Nephron progenitor cell (in vitro differentiated cells): Measurements from ENCODE around the gene ASTN2.

Experiments
- DNase-seq: peaks from one replicate; pipeline ENCODE4 v3.0.0; 2021
- H3K27ac Mint-ChIP-seq: 2 replicates; pipeline ENCODE4 v1.8.0; 2021; ENCODE audit warnings: mild to moderate bottlenecking, moderate library complexity, mixed read lengths
- H3K27me3 Mint-ChIP-seq: 2 replicates; pipeline ENCODE4 v1.8.0; 2021; ENCODE audit warnings: mild to moderate bottlenecking, low read depth, mixed read lengths; ENCODE audit not compliant: poor library complexity
- H3K36me3 Mint-ChIP-seq: 2 replicates; pipeline ENCODE4 v1.8.0; 2021; ENCODE audit warnings: low read depth, mixed read lengths
- H3K4me1 Mint-ChIP-seq: 2 replicates; pipeline ENCODE4 v1.8.0; 2021; ENCODE audit warnings: mixed read lengths
- H3K4me3 Mint-ChIP-seq: 2 replicates; pipeline ENCODE4 v1.8.0; 2021; ENCODE audit warnings: mild to moderate bottlenecking, moderate library complexity, mixed read lengths
- H3K9me3 Mint-ChIP-seq: 2 replicates; pipeline ENCODE4 v1.8.0; 2021; ENCODE audit warnings: mild to moderate bottlenecking, moderate library complexity, mixed read lengths
- TF ChIP-seq, protein P1 (sequence below): fragments of 200-600 bp; sonication (generic); IDR thresholded peaks from 2 replicates; pipeline ENCODE4 v1.5.0; 2021; ENCODE audit warnings: antibody characterized with exemption

The ASTN2 gene

DNA sequence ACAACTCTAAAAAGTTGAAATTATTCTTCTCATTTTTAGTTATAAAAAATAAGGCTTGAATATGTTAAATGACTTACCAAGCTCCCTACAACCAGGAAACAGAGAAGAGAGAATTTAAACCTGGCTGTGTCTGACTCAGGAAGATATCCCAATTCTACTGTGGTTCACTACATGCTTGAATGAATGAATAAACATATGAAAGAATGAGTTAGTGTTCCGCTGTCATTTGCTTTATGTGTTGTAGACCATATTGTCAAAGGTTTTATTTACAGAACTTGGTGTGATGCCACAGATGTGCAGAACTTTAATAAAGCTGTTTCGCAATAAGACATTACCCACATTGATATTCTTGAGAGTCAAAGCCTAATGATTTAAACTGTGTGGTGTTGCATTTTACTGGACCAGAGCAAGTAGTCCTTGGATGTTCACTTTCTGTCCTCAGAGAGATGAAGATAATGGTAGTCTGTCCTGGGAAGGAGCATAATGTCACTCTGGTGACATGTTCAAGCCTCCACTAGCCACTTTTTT, 414.6 kb downstream of the ASTN2 start:
- TF ChIP-seq, protein P1, sequence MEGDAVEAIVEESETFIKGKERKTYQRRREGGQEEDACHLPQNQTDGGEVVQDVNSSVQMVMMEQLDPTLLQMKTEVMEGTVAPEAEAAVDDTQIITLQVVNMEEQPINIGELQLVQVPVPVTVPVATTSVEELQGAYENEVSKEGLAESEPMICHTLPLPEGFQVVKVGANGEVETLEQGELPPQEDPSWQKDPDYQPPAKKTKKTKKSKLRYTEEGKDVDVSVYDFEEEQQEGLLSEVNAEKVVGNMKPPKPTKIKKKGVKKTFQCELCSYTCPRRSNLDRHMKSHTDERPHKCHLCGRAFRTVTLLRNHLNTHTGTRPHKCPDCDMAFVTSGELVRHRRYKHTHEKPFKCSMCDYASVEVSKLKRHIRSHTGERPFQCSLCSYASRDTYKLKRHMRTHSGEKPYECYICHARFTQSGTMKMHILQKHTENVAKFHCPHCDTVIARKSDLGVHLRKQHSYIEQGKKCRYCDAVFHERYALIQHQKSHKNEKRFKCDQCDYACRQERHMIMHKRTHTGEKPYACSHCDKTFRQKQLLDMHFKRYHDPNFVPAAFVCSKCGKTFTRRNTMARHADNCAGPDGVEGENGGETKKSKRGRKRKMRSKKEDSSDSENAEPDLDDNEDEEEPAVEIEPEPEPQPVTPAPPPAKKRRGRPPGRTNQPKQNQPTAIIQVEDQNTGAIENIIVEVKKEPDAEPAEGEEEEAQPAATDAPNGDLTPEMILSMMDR, result no peak
- Mint-ChIP-seq H3K27ac (no peak overlapping the region), H3K27me3 (peaks cover 9% of the 10 kb centered on the region), H3K9me3 (no peaks in the 10 kb centered on the region), H3K36me3 (no peaks in the 10 kb centered on the region), H3K4me3 (no peak overlapping the region), H3K4me1 (no peaks in the 10 kb centered on the region)
- no peak for DNase-seq

DNA sequence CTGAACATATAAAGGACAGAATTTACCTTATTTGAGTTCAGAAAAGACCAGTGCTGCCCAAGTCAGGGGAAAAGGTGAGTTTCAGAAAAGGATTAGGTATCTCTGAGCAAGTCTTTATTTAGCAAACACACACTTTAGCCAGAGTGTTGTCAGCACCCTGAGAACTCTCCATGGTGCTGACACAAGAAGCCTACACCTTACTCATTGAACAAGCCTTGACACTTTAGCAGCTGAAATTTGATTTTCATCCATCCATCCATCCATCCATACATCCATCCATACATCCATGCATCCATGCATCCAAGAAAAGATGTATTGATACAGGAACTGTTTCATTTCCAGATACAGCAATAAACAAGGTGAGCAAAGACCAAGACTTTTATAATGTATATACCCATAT, 416.6 kb downstream of the ASTN2 start:
- Mint-ChIP-seq H3K27me3 (peaks cover 9% of the 10 kb centered on the region), H3K4me1 (no peaks in the 10 kb centered on the region), H3K9me3 (no peaks in the 10 kb centered on the region), H3K4me3 (no peak overlapping the region), H3K27ac (no peak overlapping the region), H3K36me3 (no peaks in the 10 kb centered on the region)
- TF ChIP-seq, protein P1, result no peak
- DNase-seq, result peak; percentile 56

DNA sequence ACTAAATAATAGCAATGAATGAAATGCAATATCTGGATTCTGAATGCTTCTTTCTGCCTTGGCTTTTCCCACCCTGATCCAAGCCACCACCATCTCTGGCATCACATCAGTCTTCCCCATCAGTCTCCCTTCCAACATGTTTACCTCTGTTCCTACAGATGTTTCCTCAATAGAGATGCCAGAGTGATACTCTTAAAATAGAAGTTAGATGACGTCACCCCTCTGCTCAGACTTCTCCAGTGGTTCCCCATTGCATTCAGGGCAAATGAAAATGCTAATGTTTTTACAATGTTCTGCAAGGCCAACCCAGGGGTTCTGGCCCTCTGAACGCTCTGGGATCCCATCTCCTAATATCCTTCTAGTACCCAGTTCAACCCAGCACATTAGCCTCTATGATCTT, 422.0 kb downstream of the ASTN2 start:
- Mint-ChIP-seq H3K4me1 (no peaks in the 10 kb centered on the region), H3K36me3 (no peaks in the 10 kb centered on the region), H3K27ac (no peak overlapping the region), H3K27me3 (peaks cover 6% of the 10 kb centered on the region), H3K9me3 (no peaks in the 10 kb centered on the region), H3K4me3 (no peak overlapping the region)
- TF ChIP-seq, protein P1, result no peak
- no peak for DNase-seq

DNA sequence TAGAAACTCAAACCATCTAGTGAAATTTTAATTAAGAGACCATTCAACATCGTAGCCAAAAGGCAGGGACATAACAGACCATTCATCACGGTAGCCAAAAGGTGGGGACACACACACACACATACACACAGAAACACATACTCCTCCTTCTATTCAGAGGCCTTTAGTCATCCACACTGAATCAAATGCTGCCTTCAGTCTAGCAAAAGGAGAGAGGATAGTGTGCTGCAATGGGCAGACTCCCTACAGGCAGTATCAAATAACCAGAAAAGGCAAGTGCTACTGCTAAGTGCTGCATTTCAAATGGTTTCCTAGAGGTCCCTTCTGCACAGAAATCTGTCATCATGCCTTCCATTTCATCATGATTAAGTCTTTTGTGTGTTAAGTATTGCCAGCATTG, 423.8 kb downstream of the ASTN2 start:
- H3K27ac Mint-ChIP-seq, result no peak overlapping the region
- H3K4me1 Mint-ChIP-seq, result no peaks in the 10 kb centered on the region
- H3K4me3 Mint-ChIP-seq, result no peak overlapping the region
- peaks cover 12% of the 10 kb centered on the region for H3K27me3 Mint-ChIP-seq
- no peak for DNase-seq
- TF ChIP-seq, protein P1, result no peak
- no peaks in the 10 kb centered on the region for H3K9me3 Mint-ChIP-seq
- H3K36me3 Mint-ChIP-seq, result no peaks in the 10 kb centered on the region

DNA sequence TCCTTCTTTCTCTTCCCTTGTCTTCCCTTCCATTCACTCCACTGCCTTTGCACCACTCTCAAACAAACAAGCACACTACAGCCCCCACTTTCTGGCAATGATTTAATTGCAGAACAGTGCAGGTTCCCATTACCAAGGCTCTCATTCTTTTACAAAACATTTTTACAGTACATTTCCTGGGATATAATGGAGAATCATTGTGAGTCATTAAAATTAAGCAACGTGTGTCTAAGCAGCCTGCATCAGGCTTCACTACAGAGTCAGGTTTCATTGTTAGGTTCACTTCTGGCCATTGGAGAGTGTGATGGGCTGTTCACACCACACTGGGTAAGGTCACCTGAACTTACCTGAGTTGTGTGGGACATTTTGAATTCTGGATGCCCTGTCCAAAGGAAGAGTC, 424.3 kb downstream of the ASTN2 start:
- no peak overlapping the region for H3K27ac Mint-ChIP-seq

More for the DNA sequence above, 424.3 kb downstream of the ASTN2 start:
- peaks cover 12% of the 10 kb centered on the region for H3K27me3 Mint-ChIP-seq
- H3K4me3 Mint-ChIP-seq, result no peak overlapping the region
- no peak for DNase-seq
- H3K4me1 Mint-ChIP-seq, result no peaks in the 10 kb centered on the region
- TF ChIP-seq, protein P1, result no peak
- no peaks in the 10 kb centered on the region for H3K36me3 Mint-ChIP-seq
- H3K9me3 Mint-ChIP-seq, result no peaks in the 10 kb centered on the region
